ENCODE measurements around the gene HLA-DRB5.
"Not testable (repeated sequence)": the region's sequence is repeated elsewhere in the genome, so short reads cannot be mapped to it uniquely, and the experiment has no call there.

Gene HLA-DRB5

DNA sequence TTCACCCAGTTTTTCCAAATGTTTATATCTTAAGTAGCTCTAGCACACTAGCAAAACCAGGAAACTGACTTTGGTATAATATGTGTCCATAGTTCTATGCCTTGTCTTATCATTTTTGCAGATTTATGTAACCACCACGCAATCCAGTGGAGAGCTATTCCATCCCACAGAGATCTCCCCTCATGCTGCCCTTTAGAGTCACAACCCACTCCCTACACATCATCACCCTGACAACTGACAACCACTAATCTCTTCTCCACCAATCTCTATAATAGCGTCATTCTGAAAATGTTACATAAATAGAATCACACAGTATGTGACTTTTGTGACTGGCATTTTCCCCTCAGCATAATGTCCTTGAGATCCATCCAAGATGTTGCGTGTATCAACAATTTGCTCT lies 29.1 kb downstream of the HLA-DRB5 start:
- DNase-seq (ENCODE audit: low read depth in 2 of 2) = no peak

DNA sequence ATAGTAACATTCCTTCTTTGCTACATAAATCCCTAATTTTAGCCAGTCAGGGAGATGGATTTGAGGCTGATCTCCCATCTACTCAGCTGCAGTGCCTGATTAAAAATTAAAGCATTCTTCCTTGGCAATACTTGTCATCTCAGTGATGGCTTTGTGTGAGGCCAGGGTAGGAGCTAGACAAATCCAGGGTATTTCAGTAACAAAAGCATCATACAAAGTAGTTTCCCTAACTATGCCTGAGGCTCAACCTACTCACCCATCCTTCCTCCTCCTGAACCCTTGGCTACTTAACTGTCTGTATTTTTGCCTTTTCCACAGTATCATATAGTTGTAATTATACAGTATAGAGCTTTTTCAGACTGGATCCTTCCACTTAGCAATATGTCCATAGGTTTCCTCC lies 37.7 kb downstream of the HLA-DRB5 start:
- no peak for DNase-seq (ENCODE audit: low read depth in 2 of 2)

DNA sequence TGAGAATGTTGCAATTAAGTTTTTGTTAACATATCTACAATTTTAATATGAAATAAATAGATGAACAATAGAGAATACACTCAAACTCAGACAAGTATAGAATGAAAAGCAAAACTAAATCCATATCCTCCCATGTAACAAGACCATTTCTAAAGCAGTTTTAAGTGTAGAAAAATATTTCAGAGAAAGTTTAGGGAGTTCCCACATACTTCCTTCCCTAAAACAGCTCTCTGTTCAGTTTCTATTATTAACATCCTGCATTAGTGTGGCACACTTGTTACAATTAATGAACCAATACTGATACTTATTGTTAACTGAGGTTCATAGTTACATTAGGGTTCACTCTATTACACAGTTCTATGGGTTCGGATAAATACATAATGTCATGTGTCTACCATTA lies 38.4 kb downstream of the HLA-DRB5 start:
- no peak for DNase-seq (ENCODE audit: low read depth in 2 of 2)

DNA sequence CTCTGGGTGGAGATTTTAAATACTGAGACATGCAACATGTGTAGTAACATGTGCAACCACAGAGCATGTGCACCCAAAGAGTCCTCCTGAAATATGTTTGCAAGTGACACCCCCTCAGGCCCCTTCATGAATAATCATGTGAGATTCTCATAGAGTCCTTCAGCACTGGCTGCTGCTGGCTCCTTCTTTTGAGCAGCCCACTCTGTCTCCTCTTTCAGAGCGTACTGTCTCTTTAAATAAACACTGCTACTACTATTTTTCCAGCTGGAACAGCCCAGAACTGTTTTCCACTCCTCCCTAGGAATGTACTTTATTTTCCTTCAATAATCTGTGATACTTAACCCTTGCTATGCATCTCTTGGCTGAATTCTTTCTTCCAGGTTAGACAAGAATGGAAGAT lies 42.0 kb downstream of the HLA-DRB5 start:
- no peak for DNase-seq (ENCODE audit: low read depth in 2 of 2)

DNA sequence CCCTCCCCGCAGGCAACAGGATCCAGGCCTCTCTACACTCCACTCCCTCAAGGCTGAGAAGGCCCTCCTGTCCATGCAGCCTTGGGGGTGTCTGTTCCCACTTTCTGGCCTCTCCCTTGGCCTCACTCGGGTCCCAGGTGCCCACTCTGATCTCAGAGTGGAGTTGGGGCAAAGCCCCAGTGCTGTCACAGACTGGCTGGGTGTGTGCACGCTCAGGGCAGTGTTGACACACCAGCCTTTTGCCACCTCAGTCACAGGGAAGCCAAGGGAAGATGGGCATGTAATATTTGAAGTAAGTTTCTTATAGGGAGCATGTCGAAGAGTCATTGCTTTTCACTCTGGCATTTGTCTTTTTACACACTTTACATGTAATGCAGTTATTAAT lies 45.5 kb downstream of the HLA-DRB5 start:
- no peak for DNase-seq (ENCODE audit: low read depth in 2 of 2)

DNA sequence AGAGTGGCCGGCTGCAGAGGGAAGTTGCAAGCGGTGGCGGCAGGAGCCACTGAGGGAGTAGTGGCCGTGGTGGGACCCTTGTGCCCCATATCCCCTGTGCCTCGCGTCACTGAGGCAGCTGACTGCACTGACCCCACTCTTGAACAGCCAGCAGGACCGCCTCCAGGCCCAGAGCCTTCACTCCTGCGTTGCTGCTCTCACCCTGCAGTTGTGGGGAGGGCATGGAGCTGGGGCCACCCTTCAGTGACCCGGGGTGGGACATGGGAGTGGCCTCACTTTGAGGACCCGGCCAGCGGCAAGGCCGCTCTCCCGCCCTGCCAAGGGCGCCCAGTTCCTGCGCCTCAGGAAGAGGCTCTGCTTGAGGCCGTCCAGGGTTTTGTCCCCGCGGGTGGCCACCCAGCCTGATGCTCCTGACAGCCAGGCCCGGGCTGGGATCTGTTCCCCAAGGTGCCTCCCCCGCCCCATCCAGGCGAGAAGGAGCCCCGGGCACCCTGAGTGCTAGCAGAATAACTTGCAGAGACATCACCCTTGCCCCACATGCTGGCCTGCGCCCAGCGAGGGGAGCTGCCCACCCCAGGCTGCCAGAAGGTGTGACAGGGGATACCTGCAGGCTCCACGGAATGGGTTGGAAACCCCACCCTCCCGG lies 46.0 kb downstream of the HLA-DRB5 start:
- no peak for DNase-seq (ENCODE audit: low read depth in 2 of 2)

DNA sequence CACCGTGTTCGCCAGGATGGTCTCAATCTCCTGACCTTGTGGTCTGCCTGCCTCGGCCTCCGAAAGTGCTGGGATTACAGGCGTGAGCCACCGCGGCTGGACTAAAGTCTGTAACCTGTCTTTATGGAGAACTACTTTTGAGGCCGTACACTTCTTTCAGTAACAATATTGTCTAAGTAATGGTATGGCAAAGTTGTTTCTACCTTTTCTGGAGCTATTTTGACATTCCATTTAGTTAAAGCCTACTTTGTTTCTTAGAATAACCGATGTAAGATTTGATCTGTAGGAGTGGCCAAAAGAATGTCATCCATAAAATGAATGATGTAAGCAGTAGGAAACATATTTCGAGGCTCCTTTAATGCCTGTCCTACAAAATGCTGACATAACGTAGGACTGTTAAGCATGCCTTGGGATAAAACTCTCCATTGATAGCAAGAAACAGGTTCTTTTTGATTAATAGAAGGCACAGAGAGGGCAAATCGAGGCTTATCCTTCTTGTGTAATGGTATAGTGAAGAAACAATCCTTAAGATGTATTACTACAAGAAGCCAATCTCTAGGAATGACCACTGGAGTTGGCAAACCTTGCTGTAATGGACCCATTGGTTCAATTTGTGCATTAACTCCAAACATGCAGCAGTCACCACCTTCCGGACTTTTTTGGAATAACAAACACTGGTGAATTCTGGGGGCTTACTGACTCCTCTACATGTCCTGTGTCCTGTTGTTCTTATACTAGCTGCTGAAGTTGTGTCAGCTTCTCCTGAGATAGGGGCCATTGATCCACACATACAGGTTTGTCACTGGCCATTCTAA lies 54.5 kb downstream of the HLA-DRB5 start:
- DNase-seq (ENCODE audit: low read depth in 2 of 2) = no peak

DNA sequence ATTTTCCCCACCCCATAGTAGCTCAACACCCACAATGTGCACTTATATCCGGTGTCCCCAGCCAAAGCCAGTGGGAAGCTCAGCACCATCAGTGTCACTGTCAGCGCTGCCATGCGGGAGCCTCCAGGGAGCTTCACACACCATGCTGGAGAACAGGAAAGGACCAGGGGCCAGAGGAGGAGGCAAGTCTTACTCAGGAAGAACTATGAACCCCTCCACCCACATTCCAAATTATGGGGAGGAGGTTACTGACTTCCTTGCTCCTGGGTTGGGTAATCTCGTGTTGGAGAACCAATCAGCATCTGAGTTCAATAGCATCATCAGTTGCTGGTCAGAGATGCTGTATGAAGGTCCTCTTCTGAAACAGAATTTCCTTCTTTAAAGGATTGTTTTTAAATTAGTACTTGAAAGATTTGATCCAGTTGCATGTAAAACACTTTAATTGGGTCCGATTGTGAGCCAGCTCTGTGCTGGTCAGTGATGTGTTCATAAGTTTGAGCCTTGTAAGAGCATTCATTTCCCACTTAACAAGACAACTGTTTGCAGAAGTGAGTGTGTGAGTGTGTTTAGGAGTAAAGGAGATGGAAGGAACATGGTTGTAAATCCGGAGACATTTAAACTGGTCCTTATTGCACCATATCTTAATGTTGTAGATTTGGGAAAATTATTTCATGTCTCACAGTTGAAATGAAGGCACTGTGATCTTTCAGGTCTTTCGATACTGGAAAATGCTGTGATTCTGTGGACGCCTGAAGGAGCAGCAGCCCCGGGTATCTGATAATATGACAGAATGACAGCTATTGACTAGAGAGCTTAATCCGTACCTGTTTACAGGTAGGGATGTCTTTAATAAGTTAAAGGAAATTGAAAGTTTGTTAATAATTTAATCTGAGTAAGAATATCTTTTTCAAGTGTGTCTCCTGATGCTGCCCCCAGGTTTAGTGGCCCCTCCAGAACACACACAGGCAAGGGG lies 56.4 kb downstream of the HLA-DRB5 start:
- DNase-seq (ENCODE audit: low read depth in 2 of 2) = not testable (repeated sequence)

DNA sequence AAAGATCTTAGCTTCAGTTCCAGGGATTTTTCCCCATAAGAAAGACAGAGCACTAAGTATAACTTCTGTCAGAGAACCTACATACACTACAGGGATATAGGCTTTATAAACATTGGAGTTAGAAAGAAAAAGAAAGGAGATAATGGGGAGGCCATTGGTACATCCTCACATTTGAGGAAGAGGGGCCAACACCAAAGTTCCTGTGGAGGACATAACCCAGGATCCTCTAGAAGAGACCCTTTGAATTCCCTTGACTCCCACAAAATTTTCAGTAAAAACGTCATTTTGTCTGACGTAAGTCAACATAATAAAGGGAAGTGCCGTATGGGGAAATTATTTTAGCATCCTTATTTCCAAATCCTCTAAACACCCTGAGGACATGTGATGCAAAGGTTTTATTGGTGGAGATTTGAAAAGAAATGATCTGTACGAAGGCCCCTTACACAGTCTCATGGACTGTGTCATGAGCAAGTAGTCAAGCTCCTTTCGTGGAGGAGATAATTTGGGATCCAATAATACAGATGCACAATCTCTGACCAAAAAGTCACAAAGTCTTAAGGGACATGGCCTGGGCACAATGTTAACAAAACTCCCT lies 57.2 kb downstream of the HLA-DRB5 start:
- no peak for DNase-seq (ENCODE audit: low read depth in 2 of 2)

DNA sequence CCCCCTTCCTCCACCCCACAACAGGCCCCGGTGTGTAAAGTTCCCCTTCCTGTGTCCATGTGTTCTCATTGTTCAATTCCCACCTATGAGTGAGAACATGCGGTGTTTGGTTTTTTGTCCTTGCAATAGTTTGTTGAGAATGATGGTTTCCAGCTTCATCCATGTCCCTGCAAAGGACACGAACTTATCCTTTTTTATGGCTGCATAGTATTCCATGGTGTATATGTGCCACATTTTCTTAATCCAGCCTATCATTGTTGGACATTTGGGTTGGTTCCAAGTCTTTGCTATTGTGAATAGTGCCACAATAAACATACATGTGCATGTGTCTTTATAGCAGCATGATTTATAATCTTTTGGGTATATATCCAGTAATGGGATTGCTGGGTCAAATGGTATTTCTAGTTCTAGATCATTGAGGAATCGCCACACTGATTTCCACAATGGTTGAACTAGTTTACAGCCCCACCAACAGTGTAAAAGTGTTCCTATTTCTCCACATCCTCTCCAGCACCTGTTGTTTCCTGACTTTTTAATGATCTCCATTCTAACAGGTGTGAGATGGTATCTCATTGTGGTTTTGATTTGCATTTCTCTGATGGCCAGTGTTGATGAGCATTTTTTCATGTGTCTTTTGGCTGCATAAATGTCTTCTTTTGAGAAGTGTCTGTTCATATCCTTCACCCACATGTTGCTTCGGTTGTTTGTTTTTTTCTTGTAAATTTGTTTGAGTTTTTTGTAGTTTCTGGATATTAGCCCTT lies 62.2 kb downstream of the HLA-DRB5 start:
- not testable (repeated sequence) for DNase-seq (ENCODE audit: low read depth in 2 of 2)

Data from stimulated activated CD8-positive, alpha-beta memory T cell treated with anti-CD3 and anti-CD28 coated beads, Interleukin-15, amount 100 ng/mL, for 48 hours (primary cell).